Urinary bladder (tissue), 4 donors: Measurements from ENCODE around the gene RETREG2. TPM values are rescaled to one million over a fixed set of nuclear protein-coding genes. Genes with fewer than 3 reads are reported as not detected.

Experiments used
- DNase-seq: peaks from one replicate; pipeline ENCODE4 v3.0.0-alpha.2; 2015; ENCODE audit errors: extremely low spot score
- H3K27ac ChIP-seq: one replicate; pipeline ENCODE4 v1.5.1; 2013; ENCODE audit warnings: low read depth, mild to moderate bottlenecking, moderate library complexity
- H3K36me3 ChIP-seq: one replicate; pipeline ENCODE4 v1.6.1; 2013; ENCODE audit warnings: mild to moderate bottlenecking, moderate library complexity; ENCODE audit not compliant: insufficient read depth
- H3K4me1 ChIP-seq: one replicate; pipeline ENCODE4 v1.6.1; 2013; ENCODE audit warnings: mild to moderate bottlenecking, moderate library complexity; ENCODE audit not compliant: insufficient read depth
- H3K4me3 ChIP-seq: one replicate; pipeline ENCODE4 v1.5.1; 2013; ENCODE audit warnings: low read depth, low read length
- WGBS: extraction: QIAGEN DNeasy Blood & Tissue Kit; methylation state at CpG from one replicate; pipeline ENCODE4 v1.1.7; 2013; 5-methylcytosine and 5-hydroxymethylcytosine counted together
- polyA plus RNA-seq: library from polyadenylated mRNA; stranded (reverse); fragments of 200-250 nt; gene quantifications from one replicate; pipeline ENCODE4 v1.2.3, GENCODE V29; 2013
- total RNA-seq: library from RNA; depleted of rRNA; stranded (reverse); fragments of >200 nt; gene quantifications from one replicate; pipeline ENCODE4 v1.2.3, GENCODE V29; 2014
- donor health status: healthy with polysubstance abuse.
- donor health status: healthy.

The RETREG2 gene
- total and polyA plus RNA-seq, 2 donors, result 34.7 to 65.4 TPM

GRCh38 chr2:219207884-219208740 is 30.0 kb downstream of the RETREG2 start:
- no peak overlapping the region for H3K4me3 ChIP-seq
- no peaks in the 10 kb centered on the region for H3K4me1 ChIP-seq
- H3K36me3 ChIP-seq, result peaks cover 2% of the 10 kb centered on the region
- H3K27ac ChIP-seq, result no peak overlapping the region
- DNase-seq, result no peak
- WGBS, result 62% methylated on average over 17 of the region's 17 CpGs

- peaks cover 2% of the 10 kb centered on the region for H3K36me3 ChIP-seq
- no peak for DNase-seq
- WGBS, result 80% methylated on average over 18 of the region's 18 CpGs
- H3K4me1 ChIP-seq, result no peaks in the 10 kb centered on the region
- no peak overlapping the region for H3K27ac ChIP-seq
- no peak overlapping the region for H3K4me3 ChIP-seq
Measured at GRCh38 chr2:219209236-219210195, 31.4 kb downstream of the RETREG2 start.

GRCh38 chr2:219210196-219210885 is 32.3 kb downstream of the RETREG2 start:
- no peak overlapping the region for H3K27ac ChIP-seq
- 94% methylated on average over 24 of the region's 24 CpGs for WGBS
- H3K4me3 ChIP-seq, result no peak overlapping the region
- peaks cover 2% of the 10 kb centered on the region for H3K36me3 ChIP-seq
- H3K4me1 ChIP-seq, result no peaks in the 10 kb centered on the region
- DNase-seq, result no peak

GRCh38 chr2:219210886-219211362 is 32.8 kb downstream of the RETREG2 start:
- DNase-seq, result no peak
- Histone ChIP-seq H3K36me3 (peaks cover 2% of the 10 kb centered on the region), H3K4me3 (no peak overlapping the region), H3K27ac (no peak overlapping the region), H3K4me1 (no peaks in the 10 kb centered on the region)
- 88% methylated on average over 9 of the region's 9 CpGs for WGBS

GRCh38 chr2:219213026-219213415 is 34.9 kb downstream of the RETREG2 start:
- Histone ChIP-seq H3K36me3 (peaks cover 4% of the 10 kb centered on the region), H3K4me3 (no peak overlapping the region), H3K27ac (no peak overlapping the region), H3K4me1 (no peaks in the 10 kb centered on the region)
- 86% methylated on average over 8 of the region's 8 CpGs for WGBS
- no peak for DNase-seq

GRCh38 chr2:219213486-219214071 is 35.5 kb downstream of the RETREG2 start:
- Histone ChIP-seq H3K4me1 (no peaks in the 10 kb centered on the region), H3K36me3 (peaks cover 4% of the 10 kb centered on the region), H3K4me3 (no peak overlapping the region), H3K27ac (no peak overlapping the region)
- DNase-seq, result no peak
- 93% methylated on average over 10 of the region's 10 CpGs for WGBS

- no peak for DNase-seq
- Histone ChIP-seq H3K36me3 (peaks cover 4% of the 10 kb centered on the region), H3K4me1 (no peaks in the 10 kb centered on the region), H3K4me3 (no peak overlapping the region), H3K27ac (no peak overlapping the region)
- 96% methylated on average over 15 of the region's 15 CpGs for WGBS
Measured at GRCh38 chr2:219214141-219214540, 36.1 kb downstream of the RETREG2 start.

GRCh38 chr2:219214786-219215185 is 36.7 kb downstream of the RETREG2 start:
- no peak for DNase-seq
- WGBS, result 91% methylated on average over 6 of the region's 6 CpGs
- H3K27ac ChIP-seq, result no peak overlapping the region
- H3K36me3 ChIP-seq, result peaks cover 2% of the 10 kb centered on the region
- peaks cover 4% of the 10 kb centered on the region for H3K4me1 ChIP-seq
- H3K4me3 ChIP-seq, result no peak overlapping the region

GRCh38 chr2:219215871-219216534 is 37.9 kb downstream of the RETREG2 start:
- 90% methylated on average over 27 of the region's 27 CpGs for WGBS

GRCh38 chr2:219216535-219216915 is 38.5 kb downstream of the RETREG2 start:
- no peak for DNase-seq
- peaks cover 4% of the 10 kb centered on the region for H3K4me1 ChIP-seq
- H3K4me3 ChIP-seq, result no peak overlapping the region
- H3K27ac ChIP-seq, result no peak overlapping the region
- peaks cover 6% of the 10 kb centered on the region for H3K36me3 ChIP-seq
- whole genome bisulfite sequencing, result 93% methylated on average over 6 of the region's 6 CpGs

More at GRCh38 chr2:219215871-219216534, 37.9 kb downstream of the RETREG2 start:
- no peak for DNase-seq
- no peak overlapping the region for H3K27ac ChIP-seq
- H3K4me3 ChIP-seq, result no peak overlapping the region
- H3K36me3 ChIP-seq, result peaks cover 6% of the 10 kb centered on the region
- peaks cover 4% of the 10 kb centered on the region for H3K4me1 ChIP-seq

- Histone ChIP-seq H3K4me3 (peak overlapping the region; percentile 44), H3K4me1 (peaks cover 4% of the 10 kb centered on the region), H3K27ac (peak overlapping the region; percentile 71), H3K36me3 (peaks cover 6% of the 10 kb centered on the region)
- under 1% methylated on average over 37 of the region's 37 CpGs for WGBS
- DNase-seq, result no peak
Measured at GRCh38 chr2:219218217-219218731, 40.2 kb downstream of the RETREG2 start.
